ENCODE measurements around the gene GLIS2.
A peak's percentile ranks its signal among the peaks of the same experiment; 100 is the strongest.

Gene GLIS2

GRCh38 chr16:4298761-4299522 is 16.9 kb upstream of the GLIS2 start:
- no peak for DNase-seq

DNA sequence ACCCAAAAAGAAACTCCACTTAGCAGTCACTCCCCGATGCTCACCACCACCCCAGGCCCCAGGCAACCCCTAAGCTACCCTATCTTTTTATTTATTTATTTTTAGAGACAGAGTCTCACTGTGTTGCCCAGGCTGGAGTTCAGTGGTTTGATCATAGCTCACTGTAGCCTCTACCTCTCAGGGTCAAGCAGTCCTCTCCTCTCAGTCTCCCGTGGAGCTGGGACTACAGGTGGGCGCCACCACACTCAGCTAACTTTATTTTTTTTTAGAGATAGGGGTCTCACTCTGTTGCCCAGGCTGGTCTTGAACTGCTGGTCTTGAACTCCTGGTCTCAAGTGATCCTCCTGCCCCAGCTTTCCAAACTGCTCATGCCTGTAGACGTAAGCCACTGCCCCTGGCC is 14.7 kb upstream of the GLIS2 start:
- DNase-seq: no peak

GRCh38 chr16:4301968-4302367 is 13.9 kb upstream of the GLIS2 start:
- no peak for DNase-seq

DNA sequence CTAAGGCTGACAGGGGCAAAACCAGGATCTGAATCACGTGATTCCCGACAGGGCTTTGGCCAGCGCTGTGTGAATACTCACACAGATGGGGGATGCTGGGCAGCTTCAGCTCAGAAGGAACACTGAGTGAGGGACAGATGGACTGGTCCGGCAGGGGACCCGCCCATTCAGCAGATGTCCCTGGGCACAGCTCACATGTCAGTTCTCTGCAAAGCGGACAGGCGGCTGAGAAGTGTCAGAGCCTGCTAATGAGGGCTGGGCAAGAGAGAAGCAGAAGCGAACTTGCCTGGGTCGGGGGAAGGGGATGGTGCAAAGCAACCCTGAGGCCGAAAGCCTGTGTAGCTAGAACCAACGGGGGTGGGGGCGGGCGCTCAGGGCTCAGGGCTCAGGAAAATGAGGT is 11.9 kb upstream of the GLIS2 start:
- no peak for DNase-seq

DNA sequence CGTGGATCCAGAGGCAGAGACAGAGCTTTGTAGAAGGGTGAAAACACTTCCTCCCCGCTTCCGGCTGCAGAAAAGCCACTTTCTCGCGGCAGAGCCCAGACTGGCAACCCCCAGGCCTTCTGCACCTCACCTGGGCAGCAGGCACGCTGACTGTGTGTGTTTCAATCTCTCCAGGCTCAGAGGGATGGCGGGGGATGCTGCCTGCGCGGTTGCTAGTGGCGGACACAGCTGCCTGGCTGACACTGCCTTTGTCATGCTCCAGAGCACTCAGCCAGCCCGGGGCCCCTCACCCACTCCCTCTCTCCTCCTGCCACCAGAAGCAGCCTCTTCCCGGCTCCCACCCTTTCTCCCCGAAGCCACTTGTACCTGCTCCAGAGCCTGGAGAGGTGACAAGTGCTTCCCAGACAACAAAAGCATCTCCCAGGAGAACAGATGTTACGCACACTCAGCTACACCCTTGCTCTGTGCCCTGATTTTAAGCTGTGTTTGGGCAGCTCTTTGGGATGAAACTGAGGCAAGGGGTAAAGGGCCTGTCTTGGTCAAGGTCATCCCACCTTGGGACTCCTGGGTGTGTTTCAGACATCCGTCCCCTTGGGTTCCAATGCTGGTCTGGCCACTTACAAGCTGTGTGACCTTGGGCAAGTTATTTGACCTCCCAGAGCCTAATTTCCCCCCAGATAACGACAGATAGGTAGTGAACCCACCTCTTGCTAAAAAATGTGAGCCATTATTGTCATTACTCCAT is 9.2 kb upstream of the GLIS2 start:
- DNase-seq: peak; percentile 70

GRCh38 chr16:4307215-4308037 is 8.4 kb upstream of the GLIS2 start:
- DNase-seq: no peak

GRCh38 chr16:4309102-4309832 is 6.6 kb upstream of the GLIS2 start:
- no peak for DNase-seq

DNA sequence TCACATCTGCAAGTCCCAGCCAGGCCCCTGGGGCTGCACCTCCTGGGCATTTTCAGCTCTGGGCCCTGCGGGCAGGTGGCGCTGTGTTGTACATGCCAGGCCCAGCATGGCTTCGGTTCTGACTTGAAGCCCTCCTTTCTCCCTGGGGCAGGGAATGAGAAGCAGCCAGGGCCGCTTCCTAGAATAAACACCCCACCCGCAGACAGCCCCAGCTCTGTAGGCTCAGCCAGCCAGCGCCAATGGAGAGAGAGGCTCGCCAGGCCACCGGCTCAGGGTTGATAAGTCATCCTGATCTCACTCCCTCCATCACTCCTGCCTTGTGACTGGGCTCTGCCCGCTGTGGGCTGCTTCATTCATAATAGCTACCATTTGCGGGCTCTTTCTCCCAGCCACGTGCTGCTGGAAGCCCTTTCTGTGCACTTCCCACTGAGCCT is 6.0 kb upstream of the GLIS2 start:
- no peak for DNase-seq

DNA sequence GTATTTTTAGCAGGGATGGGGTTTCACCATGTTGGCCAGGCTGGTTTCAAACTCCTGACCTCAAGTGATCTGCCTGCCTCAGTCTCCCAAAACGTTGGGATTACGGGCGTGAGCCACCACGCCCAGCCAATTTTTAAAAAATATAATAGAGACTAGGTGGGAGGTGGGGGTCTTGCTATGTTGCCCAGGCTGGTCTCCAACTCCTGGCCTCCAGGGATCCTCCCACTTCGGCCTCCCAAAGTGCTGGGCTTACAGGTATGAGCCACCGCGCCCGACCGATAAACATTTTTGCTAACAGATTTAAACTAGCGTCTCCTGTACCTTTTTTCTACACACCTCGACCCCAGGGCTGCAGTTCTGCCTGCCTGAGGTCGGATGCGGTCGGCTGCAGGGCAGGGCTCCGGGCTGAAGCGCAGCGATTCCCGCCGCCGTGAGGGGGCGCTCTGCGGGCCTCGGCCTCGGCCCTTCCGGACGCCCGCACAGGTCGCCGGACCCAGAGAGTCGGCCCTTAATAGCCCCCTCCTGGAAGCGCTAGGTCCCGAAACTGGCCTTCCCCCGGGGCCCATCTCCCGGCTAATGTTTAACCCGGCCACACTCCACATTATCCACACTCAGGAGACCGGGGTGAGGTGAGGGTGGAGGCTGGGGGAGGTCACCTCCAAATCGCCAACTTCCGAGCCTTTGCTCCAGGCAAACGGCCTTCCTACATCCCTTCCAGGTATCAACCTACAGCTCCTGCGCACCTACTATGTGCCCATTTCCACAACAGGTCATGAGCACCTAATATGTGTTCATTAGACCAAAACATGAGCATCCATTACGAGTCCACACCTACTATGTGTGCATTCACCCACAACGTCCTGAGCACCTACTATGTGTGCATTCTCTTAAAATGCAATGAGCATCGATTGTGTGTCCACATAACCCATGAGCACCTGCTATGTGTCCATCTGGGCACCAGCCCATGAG is 2.0 kb upstream of the GLIS2 start:
- no peak for DNase-seq

DNA sequence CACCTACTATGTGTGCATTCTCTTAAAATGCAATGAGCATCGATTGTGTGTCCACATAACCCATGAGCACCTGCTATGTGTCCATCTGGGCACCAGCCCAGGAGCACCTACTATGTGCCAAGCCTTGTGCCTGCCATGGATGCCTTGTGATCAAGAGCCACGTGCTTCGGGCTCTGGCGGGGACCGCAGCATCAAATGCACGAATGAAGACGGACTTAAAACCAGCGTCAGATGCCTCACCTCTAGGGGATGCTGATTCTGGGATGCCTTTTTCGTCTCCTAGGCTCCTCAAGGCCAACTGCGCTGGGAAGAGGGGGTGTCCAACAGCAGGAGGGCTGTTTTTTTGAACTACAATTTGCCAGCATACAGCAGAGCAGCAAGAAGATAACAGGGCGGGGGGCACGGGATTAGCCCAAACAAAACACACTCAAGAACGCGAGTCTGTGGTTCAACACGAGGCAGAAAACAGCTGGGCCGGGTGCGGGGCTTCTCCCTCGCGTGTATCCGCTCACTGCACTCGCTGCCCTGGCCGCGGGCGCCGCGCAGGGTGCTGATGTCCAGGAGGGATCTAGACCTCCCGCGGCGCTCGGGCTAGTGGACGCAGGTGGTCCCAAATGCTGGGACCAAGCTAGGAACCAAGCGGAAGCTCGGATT is 1.2 kb upstream of the GLIS2 start:
- peak; percentile 1 for DNase-seq

GRCh38 chr16:4316108-4316863 is 419 bp downstream of the GLIS2 start:
- no peak for DNase-seq

- DNase-seq: peak; percentile 58
These were observed 1.1 kb downstream of the GLIS2 start for GRCh38 chr16:4316864-4317531.

GRCh38 chr16:4317532-4318450 is 1.9 kb downstream of the GLIS2 start:
- no peak for DNase-seq

GRCh38 chr16:4318451-4318910 is 2.6 kb downstream of the GLIS2 start:
- DNase-seq: no peak

DNA sequence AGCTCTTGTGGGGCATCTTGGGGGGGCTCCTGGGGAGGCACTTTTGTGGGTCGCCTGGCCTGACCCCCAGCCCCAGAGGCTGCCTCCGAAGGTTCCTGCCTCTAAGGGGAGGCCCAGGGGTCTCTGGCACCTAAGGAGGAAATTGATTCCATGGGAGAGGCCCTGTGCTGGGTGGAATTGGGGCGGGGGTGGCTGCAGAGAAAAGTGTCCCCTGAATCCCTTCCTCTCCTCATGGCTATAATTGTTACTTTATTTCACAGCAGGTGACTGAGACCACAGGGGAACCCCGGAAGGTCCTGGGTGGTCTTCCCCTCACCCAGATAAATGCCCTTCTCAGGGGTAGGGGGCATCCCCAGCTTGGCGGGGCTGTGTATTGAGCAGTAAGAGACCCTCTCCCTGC is 3.1 kb downstream of the GLIS2 start:
- DNase-seq: no peak

GRCh38 chr16:4319454-4320421 is 3.9 kb downstream of the GLIS2 start:
- DNase-seq: no peak

GRCh38 chr16:4320571-4321137 is 4.8 kb downstream of the GLIS2 start:
- no peak for DNase-seq
